ENCODE measurements around the gene TTLL9. TPM values are rescaled to one million over a fixed set of nuclear protein-coding genes. Genes with fewer than 3 reads are reported as not detected.

Gene TTLL9
- total and polyA plus RNA-seq, 2 of the 13 experiments (the other 11 are each of a cell fraction or from before 2014, with no cell fraction given) = not detected

DNA sequence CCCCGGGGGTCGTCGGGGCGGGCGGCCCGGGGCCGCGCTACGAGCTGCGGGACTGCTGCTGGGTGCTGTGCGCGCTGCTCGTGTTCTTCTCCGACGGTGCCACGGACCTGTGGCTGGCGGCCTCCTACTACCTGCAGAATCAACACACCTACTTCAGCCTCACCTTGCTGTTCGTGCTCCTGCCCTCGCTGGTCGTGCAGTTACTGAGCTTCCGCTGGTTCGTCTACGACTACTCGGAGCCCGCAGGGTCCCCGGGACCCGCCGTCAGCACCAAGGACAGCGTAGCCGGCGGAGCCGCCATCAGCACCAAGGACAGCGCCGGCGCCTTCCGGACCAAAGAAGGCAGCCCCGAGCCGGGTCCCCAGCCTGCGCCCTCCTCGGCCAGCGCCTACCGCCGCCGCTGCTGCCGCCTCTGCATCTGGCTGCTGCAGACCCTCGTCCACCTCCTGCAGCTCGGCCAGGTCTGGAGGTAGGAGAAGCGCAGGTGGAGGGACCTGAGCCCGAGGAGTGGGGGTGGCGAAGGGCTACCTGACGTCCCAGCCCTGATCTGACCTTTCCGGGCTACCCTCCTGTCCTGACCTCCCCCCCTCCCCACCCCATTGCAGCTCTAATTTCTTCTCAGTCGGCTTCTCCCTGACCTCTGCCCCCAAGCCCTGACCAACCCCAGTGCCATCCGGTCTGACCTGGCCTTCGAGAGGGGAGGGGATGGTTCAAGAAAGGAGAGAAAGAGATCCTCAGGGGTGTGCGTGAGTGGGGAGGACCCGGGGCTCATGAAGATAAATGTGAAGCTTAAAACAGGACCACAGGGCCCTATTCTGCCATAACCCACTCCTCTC lies 98.1 kb downstream of the TTLL9 start (continued):
- peak; percentile 100 for TF ChIP-seq ZNF274 (CRISPR knock-in tag; IDR thresholded peaks at IDR 0.05)
- TF ChIP-seq ZNF75D (CRISPR knock-in tag; IDR thresholded peaks at IDR 0.05; ENCODE audit: borderline replicate concordance) = peak; percentile 100
- TF ChIP-seq ZNF550 (CRISPR knock-in tag; IDR thresholded peaks at IDR 0.05; ENCODE audit: borderline replicate concordance) = peak; percentile 100
- peak; percentile 100 for TF ChIP-seq RELA (CRISPR knock-in tag; IDR thresholded peaks at IDR 0.05)
- peak; percentile 100 for TF ChIP-seq GATAD2A (CRISPR knock-in tag; IDR thresholded peaks at IDR 0.05)
- TF ChIP-seq CBX1 (IDR thresholded peaks at IDR 0.05; ENCODE audit: low read depth) = peak; percentile 92
- no peak for TF ChIP-seq POLR2AphosphoS2 (IDR thresholded peaks at IDR 0.05; ENCODE audit: low read depth, low read length)
- TF ChIP-seq SP140L (CRISPR knock-in tag; IDR thresholded peaks at IDR 0.05; ENCODE audit: borderline replicate concordance) = peak; percentile 100
- peak; percentile 100 for TF ChIP-seq ZSCAN31 (CRISPR knock-in tag; IDR thresholded peaks at IDR 0.05; ENCODE audit: low read depth)
- TF ChIP-seq TAF1 (CRISPR knock-in tag; IDR thresholded peaks at IDR 0.05) = peak; percentile 100
- TF ChIP-seq RARA (CRISPR knock-in tag; IDR thresholded peaks at IDR 0.05) = peak; percentile 99
- TF ChIP-seq ZNF296 (CRISPR knock-in tag; conservative IDR thresholded peaks at IDR 0.05) = peak; percentile 100
- TF ChIP-seq ZNF747 (CRISPR knock-in tag; IDR thresholded peaks at IDR 0.05; ENCODE audit: borderline replicate concordance) = peak; percentile 100
- TF ChIP-seq, protein P1, sequence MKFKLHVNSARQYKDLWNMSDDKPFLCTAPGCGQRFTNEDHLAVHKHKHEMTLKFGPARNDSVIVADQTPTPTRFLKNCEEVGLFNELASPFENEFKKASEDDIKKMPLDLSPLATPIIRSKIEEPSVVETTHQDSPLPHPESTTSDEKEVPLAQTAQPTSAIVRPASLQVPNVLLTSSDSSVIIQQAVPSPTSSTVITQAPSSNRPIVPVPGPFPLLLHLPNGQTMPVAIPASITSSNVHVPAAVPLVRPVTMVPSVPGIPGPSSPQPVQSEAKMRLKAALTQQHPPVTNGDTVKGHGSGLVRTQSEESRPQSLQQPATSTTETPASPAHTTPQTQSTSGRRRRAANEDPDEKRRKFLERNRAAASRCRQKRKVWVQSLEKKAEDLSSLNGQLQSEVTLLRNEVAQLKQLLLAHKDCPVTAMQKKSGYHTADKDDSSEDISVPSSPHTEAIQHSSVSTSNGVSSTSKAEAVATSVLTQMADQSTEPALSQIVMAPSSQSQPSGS (CRISPR knock-in tag; IDR thresholded peaks at IDR 0.05) = peak; percentile 100
- peak; percentile 100 for TF ChIP-seq ZNF879 (CRISPR knock-in tag; IDR thresholded peaks at IDR 0.05)
- peak; percentile 100 for TF ChIP-seq ZNF670 (CRISPR knock-in tag; IDR thresholded peaks at IDR 0.05; ENCODE audit: borderline replicate concordance)
- peak; percentile 100 for TF ChIP-seq ZNF83 (CRISPR knock-in tag; IDR thresholded peaks at IDR 0.05; ENCODE audit: borderline replicate concordance)
- TF ChIP-seq, protein P2, sequence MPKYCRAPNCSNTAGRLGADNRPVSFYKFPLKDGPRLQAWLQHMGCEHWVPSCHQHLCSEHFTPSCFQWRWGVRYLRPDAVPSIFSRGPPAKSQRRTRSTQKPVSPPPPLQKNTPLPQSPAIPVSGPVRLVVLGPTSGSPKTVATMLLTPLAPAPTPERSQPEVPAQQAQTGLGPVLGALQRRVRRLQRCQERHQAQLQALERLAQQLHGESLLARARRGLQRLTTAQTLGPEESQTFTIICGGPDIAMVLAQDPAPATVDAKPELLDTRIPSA (CRISPR knock-in tag; IDR thresholded peaks at IDR 0.05; ENCODE audit: borderline replicate concordance) = peak; percentile 100
- TF ChIP-seq, protein P3, sequence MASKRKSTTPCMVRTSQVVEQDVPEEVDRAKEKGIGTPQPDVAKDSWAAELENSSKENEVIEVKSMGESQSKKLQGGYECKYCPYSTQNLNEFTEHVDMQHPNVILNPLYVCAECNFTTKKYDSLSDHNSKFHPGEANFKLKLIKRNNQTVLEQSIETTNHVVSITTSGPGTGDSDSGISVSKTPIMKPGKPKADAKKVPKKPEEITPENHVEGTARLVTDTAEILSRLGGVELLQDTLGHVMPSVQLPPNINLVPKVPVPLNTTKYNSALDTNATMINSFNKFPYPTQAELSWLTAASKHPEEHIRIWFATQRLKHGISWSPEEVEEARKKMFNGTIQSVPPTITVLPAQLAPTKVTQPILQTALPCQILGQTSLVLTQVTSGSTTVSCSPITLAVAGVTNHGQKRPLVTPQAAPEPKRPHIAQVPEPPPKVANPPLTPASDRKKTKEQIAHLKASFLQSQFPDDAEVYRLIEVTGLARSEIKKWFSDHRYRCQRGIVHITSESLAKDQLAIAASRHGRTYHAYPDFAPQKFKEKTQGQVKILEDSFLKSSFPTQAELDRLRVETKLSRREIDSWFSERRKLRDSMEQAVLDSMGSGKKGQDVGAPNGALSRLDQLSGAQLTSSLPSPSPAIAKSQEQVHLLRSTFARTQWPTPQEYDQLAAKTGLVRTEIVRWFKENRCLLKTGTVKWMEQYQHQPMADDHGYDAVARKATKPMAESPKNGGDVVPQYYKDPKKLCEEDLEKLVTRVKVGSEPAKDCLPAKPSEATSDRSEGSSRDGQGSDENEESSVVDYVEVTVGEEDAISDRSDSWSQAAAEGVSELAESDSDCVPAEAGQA (IDR thresholded peaks at IDR 0.05; ENCODE audit: low read depth) = no peak
- TF ChIP-seq, protein P3 (CRISPR knock-in tag; IDR thresholded peaks at IDR 0.05; ENCODE audit: borderline replicate concordance) = peak; percentile 100
- peak; percentile 100 for TF ChIP-seq YEATS4 (CRISPR knock-in tag; IDR thresholded peaks at IDR 0.05; ENCODE audit: borderline replicate concordance)
- TF ChIP-seq ZNF749 (CRISPR knock-in tag; IDR thresholded peaks at IDR 0.05; ENCODE audit: borderline replicate concordance) = peak; percentile 100
- peak; percentile 100 for TF ChIP-seq RARG (CRISPR knock-in tag; IDR thresholded peaks at IDR 0.05; ENCODE audit: low read depth)

All from HepG2 (cell line).